Measurements from ENCODE around the gene GPR132.

The GPR132 gene

DNA sequence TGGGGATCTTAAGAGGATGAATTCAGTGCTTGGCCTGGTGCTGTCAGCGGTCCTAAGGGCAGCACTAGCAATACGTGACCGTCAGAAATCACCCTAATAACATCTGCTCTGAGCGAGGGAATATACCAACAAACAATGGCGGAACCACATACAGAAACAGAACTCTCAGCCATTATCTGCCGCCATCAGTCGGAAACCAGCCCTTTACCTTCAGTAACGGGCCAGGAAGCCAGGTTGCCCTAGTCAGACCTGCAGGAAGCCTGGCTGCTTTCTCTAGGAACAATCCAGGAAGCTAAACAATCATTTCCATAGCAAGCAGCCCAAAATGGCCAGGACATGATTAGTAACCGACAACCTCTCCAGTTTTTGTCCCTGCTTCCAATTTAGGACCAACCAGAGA is 50.0 kb downstream of the GPR132 start:
- Histone ChIP-seq H2AFZ (ENCODE audit: low read length, unreplicated experiment) (no peak overlapping the region), H3K27me3 (ENCODE audit: insufficient read depth, low read length) (no peaks in the 10 kb centered on the region), H3K79me2 (ENCODE audit: control insufficient read depth, insufficient read depth, low read length, unreplicated experiment) (peaks cover 99% of the 10 kb centered on the region), H3K36me3 (ENCODE audit: insufficient read depth, low read length) (peaks cover 5% of the 10 kb centered on the region; the same call in 1 of the 2 replicates), H3K4me1 (ENCODE audit: control insufficient read depth, insufficient read depth, low read length, unreplicated experiment) (peaks cover 45% of the 10 kb centered on the region), H3K4me3 (ENCODE audit: low read depth, low read length) (no peak overlapping the region), H3K27ac (ENCODE audit: low read depth, low read length) (no peak overlapping the region; the same call in 1 of the 2 replicates)

DNA sequence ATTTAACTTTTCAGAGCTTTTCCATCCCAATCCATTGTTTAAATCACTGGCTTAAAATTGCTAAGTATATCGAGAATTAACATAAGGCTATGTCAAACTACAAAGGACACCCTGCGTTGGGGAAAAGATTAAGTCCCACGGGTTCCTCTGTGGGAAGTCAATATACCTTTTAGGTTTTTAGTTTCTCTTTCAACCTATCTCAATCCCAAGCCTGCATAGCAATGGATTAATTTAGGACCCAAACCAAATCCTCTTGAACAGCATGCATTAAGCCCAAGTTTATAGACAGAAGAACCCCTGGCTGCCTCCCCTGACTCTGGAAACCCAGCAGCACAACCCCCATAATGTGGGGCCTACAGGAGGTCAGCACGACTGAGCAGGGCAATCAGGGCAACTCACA is 50.6 kb downstream of the GPR132 start:
- Histone ChIP-seq H3K4me3 (ENCODE audit: low read depth, low read length) (no peak overlapping the region), H3K4me1 (ENCODE audit: control insufficient read depth, insufficient read depth, low read length, unreplicated experiment) (peaks cover 44% of the 10 kb centered on the region), H3K36me3 (ENCODE audit: insufficient read depth, low read length) (peaks cover 7% of the 10 kb centered on the region; the same call in 1 of the 2 replicates), H2AFZ (ENCODE audit: low read length, unreplicated experiment) (no peak overlapping the region), H3K79me2 (ENCODE audit: control insufficient read depth, insufficient read depth, low read length, unreplicated experiment) (peaks cover 99% of the 10 kb centered on the region), H3K27ac (ENCODE audit: low read depth, low read length) (no peak overlapping the region; the same call in 1 of the 2 replicates), H3K27me3 (ENCODE audit: insufficient read depth, low read length) (no peaks in the 10 kb centered on the region)

- Histone ChIP-seq H3K79me2 (ENCODE audit: control insufficient read depth, insufficient read depth, low read length, unreplicated experiment) (peaks cover 99% of the 10 kb centered on the region), H3K27ac (ENCODE audit: low read depth, low read length) (no peak overlapping the region), H3K36me3 (ENCODE audit: insufficient read depth, low read length) (peaks cover 7% of the 10 kb centered on the region; the same call in 1 of the 2 replicates)
These were observed 51.2 kb downstream of the GPR132 start for GRCh38 chr14:105014032-105014431.

DNA sequence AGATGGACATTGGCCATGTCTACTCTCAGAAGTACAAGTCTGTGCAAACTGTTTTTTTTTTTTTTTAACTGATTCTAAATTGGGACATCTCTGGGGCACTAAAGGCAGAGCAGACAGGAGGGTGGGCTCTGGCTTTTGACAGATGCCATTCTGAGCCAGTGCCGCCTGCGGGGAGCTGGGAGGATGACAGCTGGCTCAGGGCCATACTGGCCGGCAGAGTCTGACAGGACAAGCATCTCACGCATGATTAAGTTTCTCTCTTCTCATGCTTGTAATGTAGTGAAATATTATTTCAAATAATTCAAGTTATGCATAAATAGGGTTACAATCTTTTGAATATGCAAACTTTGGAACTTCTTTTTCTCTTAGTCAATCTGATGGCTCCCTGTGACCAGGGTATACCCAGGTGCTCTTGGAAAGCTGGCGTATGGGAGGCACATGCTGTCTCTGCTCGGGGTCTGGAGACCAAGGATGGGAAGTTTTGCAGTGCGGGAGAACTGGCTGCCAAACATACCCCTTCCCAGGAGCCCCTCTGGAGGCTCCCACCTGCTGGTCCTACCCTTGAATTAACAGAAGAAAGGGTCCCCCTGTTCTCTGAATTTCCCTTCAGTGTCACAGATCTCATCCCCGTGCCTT is 52.0 kb downstream of the GPR132 start:
- Histone ChIP-seq H3K36me3 (ENCODE audit: insufficient read depth, low read length) (peaks cover 7% of the 10 kb centered on the region; the same call in 1 of the 2 replicates), H3K4me3 (ENCODE audit: low read depth, low read length) (no peak overlapping the region), H3K79me2 (ENCODE audit: control insufficient read depth, insufficient read depth, low read length, unreplicated experiment) (peaks cover 92% of the 10 kb centered on the region), H3K27ac (ENCODE audit: low read depth, low read length) (no peak overlapping the region), H3K27me3 (ENCODE audit: insufficient read depth, low read length) (no peaks in the 10 kb centered on the region), H3K4me1 (ENCODE audit: control insufficient read depth, insufficient read depth, low read length, unreplicated experiment) (peaks cover 33% of the 10 kb centered on the region), H2AFZ (ENCODE audit: low read length, unreplicated experiment) (no peak overlapping the region)

More at GRCh38 chr14:105014032-105014431, 51.2 kb downstream of the GPR132 start:
- Histone ChIP-seq H3K27me3 (ENCODE audit: insufficient read depth, low read length) (no peaks in the 10 kb centered on the region), H3K4me3 (ENCODE audit: low read depth, low read length) (no peak overlapping the region), H3K4me1 (ENCODE audit: control insufficient read depth, insufficient read depth, low read length, unreplicated experiment) (peaks cover 38% of the 10 kb centered on the region), H2AFZ (ENCODE audit: low read length, unreplicated experiment) (no peak overlapping the region)

DNA sequence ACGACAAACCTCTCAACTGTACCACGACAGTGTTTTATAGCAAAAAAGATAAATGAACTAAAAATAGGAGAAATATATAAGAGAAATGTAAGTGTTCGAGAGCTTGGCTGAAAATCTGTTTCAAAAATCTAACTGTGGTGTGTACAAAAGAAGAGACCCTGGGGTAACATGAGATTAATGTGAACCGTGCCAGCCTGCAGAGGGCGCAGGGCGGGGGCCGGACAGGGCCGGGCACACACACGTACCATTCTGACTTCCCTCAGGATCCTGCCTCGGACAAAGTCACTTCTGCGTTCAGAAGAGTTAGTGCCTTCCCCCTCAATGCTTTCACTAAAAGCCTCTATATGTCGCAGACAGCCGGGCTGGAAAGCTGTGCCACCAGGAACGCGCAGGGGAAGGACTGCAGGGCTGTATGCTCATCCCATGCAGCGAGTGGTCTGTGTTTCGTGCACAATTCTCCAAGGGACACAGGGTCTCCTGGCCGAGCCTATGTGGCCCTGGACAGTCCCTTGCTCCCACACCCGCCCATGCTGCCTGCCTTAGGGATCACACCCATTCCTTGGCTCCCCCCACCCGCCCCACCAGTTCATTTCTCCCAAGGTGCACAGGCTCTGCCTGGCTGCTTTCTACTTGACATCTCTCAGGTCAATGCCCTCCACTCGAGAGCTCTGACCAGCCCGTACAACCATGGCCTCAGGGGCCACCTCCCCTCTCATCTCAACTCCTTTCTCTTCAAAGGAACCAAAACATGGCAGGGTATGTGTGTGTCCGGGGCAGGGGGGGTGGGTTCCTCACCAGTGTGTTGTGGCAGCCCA is 52.9 kb downstream of the GPR132 start:
- no peak overlapping the region for H3K4me3 ChIP-seq (ENCODE audit: low read depth, low read length)
- H3K36me3 ChIP-seq (ENCODE audit: insufficient read depth, low read length) = peaks cover 7% of the 10 kb centered on the region; the same call in 1 of the 2 replicates
- no peak overlapping the region for H3K27ac ChIP-seq (ENCODE audit: low read depth, low read length)
- no peak overlapping the region for H2AFZ ChIP-seq (ENCODE audit: low read length, unreplicated experiment)
- no peaks in the 10 kb centered on the region for H3K27me3 ChIP-seq (ENCODE audit: insufficient read depth, low read length)
- peaks cover 27% of the 10 kb centered on the region for H3K4me1 ChIP-seq (ENCODE audit: control insufficient read depth, insufficient read depth, low read length, unreplicated experiment)
- H3K79me2 ChIP-seq (ENCODE audit: control insufficient read depth, insufficient read depth, low read length, unreplicated experiment) = peaks cover 83% of the 10 kb centered on the region

DNA sequence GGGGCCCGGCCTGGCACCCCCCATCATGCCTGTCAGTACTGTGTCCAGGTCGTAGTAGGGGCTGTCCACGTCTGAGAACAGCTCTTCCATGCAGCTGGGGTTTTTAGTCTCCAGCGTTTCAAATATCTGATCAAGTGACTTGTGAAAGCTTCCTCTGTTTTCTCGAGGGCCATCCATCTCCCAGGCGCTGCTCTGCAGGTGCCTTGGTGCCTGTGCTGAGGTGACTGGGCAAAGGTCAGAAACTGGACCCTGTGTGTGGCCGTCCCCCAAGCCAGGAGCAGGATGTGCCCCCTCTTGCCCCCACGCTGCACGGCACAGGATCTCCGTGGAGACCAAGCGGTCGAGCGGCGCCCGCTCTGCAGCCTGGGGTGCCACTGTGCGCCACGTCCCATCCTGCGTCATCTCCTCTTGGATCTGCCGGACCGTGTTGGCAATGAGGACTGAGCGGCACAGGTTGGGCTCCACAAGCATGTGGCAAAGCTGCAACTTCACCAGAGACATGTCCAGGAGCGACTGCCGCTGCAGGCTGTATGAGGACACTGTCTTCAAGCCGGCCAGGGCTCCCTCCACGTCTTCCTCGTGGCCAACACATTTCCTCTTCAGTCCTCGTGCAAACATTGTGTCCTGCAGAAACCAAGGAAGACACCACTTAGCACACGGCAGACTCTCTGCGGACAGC is 53.8 kb downstream of the GPR132 start:
- Histone ChIP-seq H3K4me3 (ENCODE audit: low read depth, low read length) (no peak overlapping the region), H2AFZ (ENCODE audit: low read length, unreplicated experiment) (no peak overlapping the region), H3K4me1 (ENCODE audit: control insufficient read depth, insufficient read depth, low read length, unreplicated experiment) (peaks cover 21% of the 10 kb centered on the region), H3K36me3 (ENCODE audit: insufficient read depth, low read length) (peaks cover 7% of the 10 kb centered on the region; the same call in 1 of the 2 replicates), H3K27ac (ENCODE audit: low read depth, low read length) (no peak overlapping the region), H3K79me2 (ENCODE audit: control insufficient read depth, insufficient read depth, low read length, unreplicated experiment) (peaks cover 73% of the 10 kb centered on the region), H3K27me3 (ENCODE audit: insufficient read depth, low read length) (no peaks in the 10 kb centered on the region)

GRCh38 chr14:105010891-105011291 is 54.3 kb downstream of the GPR132 start:
- no peak overlapping the region for H3K27ac ChIP-seq (ENCODE audit: low read depth, low read length)
- H3K27me3 ChIP-seq (ENCODE audit: insufficient read depth, low read length) = no peaks in the 10 kb centered on the region
- peaks cover 7% of the 10 kb centered on the region; the same call in 1 of the 2 replicates for H3K36me3 ChIP-seq (ENCODE audit: insufficient read depth, low read length)
- peaks cover 21% of the 10 kb centered on the region for H3K4me1 ChIP-seq (ENCODE audit: control insufficient read depth, insufficient read depth, low read length, unreplicated experiment)
- no peak overlapping the region for H3K4me3 ChIP-seq (ENCODE audit: low read depth, low read length)
- no peak overlapping the region for H2AFZ ChIP-seq (ENCODE audit: low read length, unreplicated experiment)
- H3K79me2 ChIP-seq (ENCODE audit: control insufficient read depth, insufficient read depth, low read length, unreplicated experiment) = peaks cover 68% of the 10 kb centered on the region

GRCh38 chr14:105010106-105010505 is 55.1 kb downstream of the GPR132 start:
- Histone ChIP-seq H3K36me3 (ENCODE audit: insufficient read depth, low read length) (peaks cover 7% of the 10 kb centered on the region; the same call in 1 of the 2 replicates), H2AFZ (ENCODE audit: low read length, unreplicated experiment) (no peak overlapping the region), H3K27ac (ENCODE audit: low read depth, low read length) (no peak overlapping the region), H3K4me3 (ENCODE audit: low read depth, low read length) (no peak overlapping the region), H3K79me2 (ENCODE audit: control insufficient read depth, insufficient read depth, low read length, unreplicated experiment) (peaks cover 60% of the 10 kb centered on the region), H3K4me1 (ENCODE audit: control insufficient read depth, insufficient read depth, low read length, unreplicated experiment) (peaks cover 18% of the 10 kb centered on the region), H3K27me3 (ENCODE audit: insufficient read depth, low read length) (no peaks in the 10 kb centered on the region)

DNA sequence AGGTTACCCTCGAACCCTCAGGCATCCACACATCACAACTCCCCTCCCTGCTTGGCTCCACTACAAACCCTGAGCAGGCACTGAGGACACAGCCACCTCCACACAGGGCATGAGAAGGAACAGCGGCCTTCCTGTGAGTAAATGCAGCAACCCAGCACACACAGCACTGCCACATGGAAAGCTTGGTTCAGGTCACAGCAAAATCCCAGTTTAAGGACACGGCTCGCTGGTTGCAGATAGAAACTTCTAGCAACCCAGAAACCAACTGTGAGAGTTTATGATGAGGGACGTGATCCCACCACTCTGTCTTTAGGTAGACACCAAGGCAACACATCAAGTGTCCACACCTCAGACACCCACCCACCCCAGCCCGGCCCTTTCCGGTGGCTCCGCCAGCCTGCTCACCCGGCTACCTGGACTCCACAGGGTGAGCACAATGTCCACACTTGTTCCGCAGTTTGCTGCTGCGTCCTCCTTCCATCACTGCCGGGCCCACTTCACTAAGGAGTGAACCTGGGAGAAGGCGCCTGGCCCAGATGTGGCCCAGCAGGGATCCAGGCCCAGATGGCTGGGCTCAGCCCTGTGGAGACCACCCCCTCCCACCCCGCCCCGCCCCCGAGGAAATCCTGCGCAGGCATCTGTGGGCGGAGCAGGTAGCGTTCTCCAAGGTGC is 57.5 kb downstream of the GPR132 start:
- no peak overlapping the region for H2AFZ ChIP-seq (ENCODE audit: low read length, unreplicated experiment)
- H3K4me1 ChIP-seq (ENCODE audit: control insufficient read depth, insufficient read depth, low read length, unreplicated experiment) = no peaks in the 10 kb centered on the region
- H3K79me2 ChIP-seq (ENCODE audit: control insufficient read depth, insufficient read depth, low read length, unreplicated experiment) = peaks cover 36% of the 10 kb centered on the region
- H3K4me3 ChIP-seq (ENCODE audit: low read depth, low read length) = no peak overlapping the region
- H3K27ac ChIP-seq (ENCODE audit: low read depth, low read length) = no peak overlapping the region
- peaks cover 7% of the 10 kb centered on the region; the same call in 1 of the 2 replicates for H3K36me3 ChIP-seq (ENCODE audit: insufficient read depth, low read length)
- no peaks in the 10 kb centered on the region for H3K27me3 ChIP-seq (ENCODE audit: insufficient read depth, low read length)

All from ACC112 (cell line).